Measurements from ENCODE around the gene CWC25. TPM values are rescaled to one million over a fixed set of nuclear protein-coding genes. Genes with fewer than 3 reads are reported as not detected.
"Not testable (repeated sequence)": the region's sequence is repeated elsewhere in the genome, so short reads cannot be mapped to it uniquely, and the experiment has no call there.

Gene CWC25
- 17.0 TPM for total RNA-seq

- peak; percentile 96 to 100 (median 97) for DNase-seq (ENCODE audit: low read depth in 2 of 3, low spot score in 2 of 3)
Measured at GRCh38 chr17:38824899-38825761, at the start of gene CWC25. CWC25 (minus strand) TSS chr17:38825321; CDS start chr17:38825183, 138 bp downstream.

GRCh38 chr17:38873640-38874380 lies 48.7 kb upstream of the CWC25 start:
- no peak for DNase-seq (ENCODE audit: low read depth in 2 of 3, low spot score in 2 of 3)

GRCh38 chr17:38872671-38873385 lies 47.7 kb upstream of the CWC25 start:
- no peak for DNase-seq (ENCODE audit: low read depth in 2 of 3, low spot score in 2 of 3)

- DNase-seq (ENCODE audit: low read depth in 2 of 3, low spot score in 2 of 3), result no peak
Measured at GRCh38 chr17:38872027-38872511, 46.9 kb upstream of the CWC25 start.

GRCh38 chr17:38871247-38872015 lies 46.3 kb upstream of the CWC25 start:
- DNase-seq (ENCODE audit: low read depth in 2 of 3, low spot score in 2 of 3), result peak in 2 of 3 donors; percentile 60 to 74

- DNase-seq (ENCODE audit: low read depth in 2 of 3, low spot score in 2 of 3), result peak in 2 of 3 donors; percentile 54 to 61
Measured at GRCh38 chr17:38870259-38871165, 45.4 kb upstream of the CWC25 start.

GRCh38 chr17:38869526-38870258 lies 44.6 kb upstream of the CWC25 start, which contains the start of gene LASP1:
LASP1 (plus strand) TSS chr17:38870058; CDS start chr17:38870190, 132 bp downstream.
- peak; percentile 81 to 90 (median 89) for DNase-seq (ENCODE audit: low read depth in 2 of 3, low spot score in 2 of 3)

GRCh38 chr17:38868817-38869525 lies 43.9 kb upstream of the CWC25 start:
- DNase-seq (ENCODE audit: low read depth in 2 of 3, low spot score in 2 of 3), result peak; percentile 79 to 95 (median 87)

- no peak for DNase-seq (ENCODE audit: low read depth in 2 of 3, low spot score in 2 of 3)
Measured at GRCh38 chr17:38867968-38868816, 43.1 kb upstream of the CWC25 start.

- peak in 2 of 3 donors; percentile 62 to 87 for DNase-seq (ENCODE audit: low read depth in 2 of 3, low spot score in 2 of 3)
Measured at GRCh38 chr17:38867179-38867967, 42.3 kb upstream of the CWC25 start.

GRCh38 chr17:38864636-38865398 lies 39.7 kb upstream of the CWC25 start:
- DNase-seq (ENCODE audit: low read depth in 2 of 3, low spot score in 2 of 3), result peak in 1 of 3 donors; percentile 21

GRCh38 chr17:38861399-38861843 lies 36.3 kb upstream of the CWC25 start:
- DNase-seq (ENCODE audit: low read depth in 2 of 3, low spot score in 2 of 3), result peak in 2 of 3 donors; percentile 53 to 74

GRCh38 chr17:38857271-38857670 lies 32.1 kb upstream of the CWC25 start:
- DNase-seq (ENCODE audit: low read depth in 2 of 3, low spot score in 2 of 3), result no peak

- not testable (repeated sequence) for DNase-seq (ENCODE audit: low read depth in 2 of 3, low spot score in 2 of 3)
Measured at GRCh38 chr17:38855101-38855714, 30.1 kb upstream of the CWC25 start.

Measured in hematopoietic multipotent progenitor cell (in vitro differentiated cells).